ENCODE results near the gene CAMK2N1.

Gene CAMK2N1

GRCh38 chr1:20446796-20447195, 39.2 kb downstream of the CAMK2N1 start:
- no peak for DNase-seq (ENCODE audit: low read depth in 2 of 3, low spot score in 1 of 3)

GRCh38 chr1:20445956-20446355, 40.1 kb downstream of the CAMK2N1 start:
- DNase-seq (ENCODE audit: low read depth in 2 of 3, low spot score in 1 of 3), result no peak

- DNase-seq (ENCODE audit: low read depth in 2 of 3, low spot score in 1 of 3), result no peak
These were observed 42.1 kb downstream of the CAMK2N1 start for GRCh38 chr1:20443703-20444586.

- no peak for DNase-seq (ENCODE audit: low read depth in 2 of 3, low spot score in 1 of 3)
These were observed 42.9 kb downstream of the CAMK2N1 start for GRCh38 chr1:20442920-20443625.

GRCh38 chr1:20440785-20441200, 45.2 kb downstream of the CAMK2N1 start:
- peak; percentile 8 to 45 (median 35) for DNase-seq (ENCODE audit: low read depth in 2 of 3, low spot score in 1 of 3)

- no peak for DNase-seq (ENCODE audit: low read depth in 2 of 3, low spot score in 1 of 3)
These were observed 46.7 kb downstream of the CAMK2N1 start for GRCh38 chr1:20439282-20439681.

- DNase-seq (ENCODE audit: low read depth in 2 of 3, low spot score in 1 of 3), result no peak
These were observed 48.4 kb downstream of the CAMK2N1 start for GRCh38 chr1:20437640-20438039.

GRCh38 chr1:20432891-20433290, 53.1 kb downstream of the CAMK2N1 start:
- no peak for DNase-seq (ENCODE audit: low read depth in 2 of 3, low spot score in 1 of 3)
